NCI-H1694 treated with DMSO at 0.1 percent for 48 hours (cell line): Measurements from ENCODE around the gene ZNF280A.
A peak's percentile ranks its signal among the peaks of the same experiment; 100 is the strongest.
"Not testable (repeated sequence)": the region's sequence is repeated elsewhere in the genome, so short reads cannot be mapped to it uniquely, and the experiment has no call there.

ENCODE experiments used
- DNase-seq: peaks from one replicate; lab custom pipeline; 2025; lab: John Stamatoyannopoulos, UW

Gene ZNF280A

DNA sequence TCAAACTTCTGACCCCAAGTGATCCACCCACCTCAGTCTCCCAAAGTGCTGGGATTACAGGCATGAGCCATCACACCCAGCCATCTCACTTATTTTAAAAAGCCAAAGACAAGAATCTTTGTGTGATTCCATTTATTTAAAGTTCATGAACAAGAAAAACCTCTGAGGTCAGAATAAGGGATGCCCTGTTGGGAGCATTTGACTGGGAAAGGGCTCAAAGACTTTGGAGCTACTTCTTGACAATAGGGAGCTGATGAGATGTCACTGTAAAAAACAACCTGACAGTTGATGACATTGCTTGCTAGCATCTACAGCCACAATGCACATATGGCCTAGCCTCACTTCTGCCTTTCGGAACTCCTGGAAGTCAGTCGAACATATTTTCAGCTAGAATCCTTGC is 6.5 kb downstream of the ZNF280A start:
- DNase-seq: no peak

DNA sequence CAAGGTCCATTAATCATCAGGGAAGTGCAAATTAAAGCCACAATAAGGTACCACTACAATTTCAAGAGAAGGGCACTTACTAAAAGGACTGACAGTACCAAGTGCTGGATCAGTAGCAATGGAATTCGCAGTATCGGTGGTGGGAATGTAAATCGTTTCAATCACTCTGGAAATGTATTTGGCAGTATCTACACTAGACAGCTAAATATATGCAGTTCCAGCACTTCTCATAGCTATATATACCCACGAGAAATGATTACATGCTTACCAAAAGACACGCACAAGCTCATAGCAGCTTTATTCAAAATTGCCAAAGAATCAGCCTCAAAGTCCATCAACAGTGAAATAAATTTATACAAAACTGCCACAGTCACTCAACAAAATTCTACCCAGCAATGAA is 7.1 kb downstream of the ZNF280A start:
- DNase-seq: no peak

GRCh38 chr22:22510833-22511232 is 9.2 kb downstream of the ZNF280A start:
- not testable (repeated sequence) for DNase-seq

- not testable (repeated sequence) for DNase-seq
Measured at GRCh38 chr22:22509912-22510311, 10.2 kb downstream of the ZNF280A start.

- no peak for DNase-seq
Measured at GRCh38 chr22:22508274-22509176, 11.5 kb downstream of the ZNF280A start, which contains the start of gene ZNF280B. TSS of gene ZNF280B (minus strand) at chr22:22508742. CDS start at chr22:22489398, 19,344 bp downstream.

DNA sequence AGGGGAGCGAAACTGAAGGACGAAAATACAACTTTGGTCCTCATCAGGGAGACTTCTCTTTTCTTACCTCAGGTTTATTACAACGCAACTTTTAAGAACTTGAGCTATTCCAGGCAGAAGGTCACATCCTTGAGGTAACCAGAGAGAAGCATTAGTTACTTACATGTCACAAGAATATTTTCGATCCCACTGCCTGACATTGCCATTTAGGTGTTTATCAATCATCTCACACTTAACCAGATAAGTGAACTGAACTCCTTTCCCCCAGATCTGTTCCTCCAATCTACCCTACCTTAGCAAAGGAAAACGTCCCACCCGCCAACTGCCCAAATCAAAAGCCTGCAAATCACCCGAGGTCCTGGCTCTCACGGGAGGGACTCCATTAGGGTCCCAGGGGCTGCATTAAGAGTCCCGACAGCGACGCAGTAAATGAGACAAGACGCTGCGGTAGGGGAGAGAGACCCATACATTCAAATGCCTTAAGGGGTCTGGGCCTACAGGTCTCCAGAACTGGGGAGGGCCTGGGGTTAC is 12.3 kb downstream of the ZNF280A start:
- no peak for DNase-seq

DNA sequence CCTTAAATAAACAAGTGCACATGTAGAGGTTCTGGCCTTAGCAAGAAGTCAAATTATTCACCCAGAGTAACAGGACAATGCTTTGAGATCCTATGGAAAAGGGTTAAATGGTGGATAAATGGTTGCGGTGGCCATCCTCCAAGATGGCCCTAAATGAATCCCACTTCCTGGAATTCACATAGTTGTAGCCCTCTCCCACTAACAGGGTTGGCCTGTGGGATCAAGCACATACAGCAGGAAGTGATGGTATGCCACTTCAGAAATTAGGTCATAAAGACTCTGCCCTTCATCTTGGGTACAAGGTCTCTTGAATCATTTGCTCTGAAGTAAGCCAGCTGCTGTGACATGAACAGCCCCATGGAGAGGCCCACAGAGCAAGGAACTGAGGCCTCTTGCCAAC is 13.3 kb downstream of the ZNF280A start:
- DNase-seq: no peak

- no peak for DNase-seq
Measured at GRCh38 chr22:22498267-22498666, 21.8 kb downstream of the ZNF280A start.

- not testable (repeated sequence) for DNase-seq
Measured at GRCh38 chr22:22491589-22491988, 28.5 kb downstream of the ZNF280A start.

GRCh38 chr22:22488736-22489135 is 31.3 kb downstream of the ZNF280A start:
- no peak for DNase-seq

DNA sequence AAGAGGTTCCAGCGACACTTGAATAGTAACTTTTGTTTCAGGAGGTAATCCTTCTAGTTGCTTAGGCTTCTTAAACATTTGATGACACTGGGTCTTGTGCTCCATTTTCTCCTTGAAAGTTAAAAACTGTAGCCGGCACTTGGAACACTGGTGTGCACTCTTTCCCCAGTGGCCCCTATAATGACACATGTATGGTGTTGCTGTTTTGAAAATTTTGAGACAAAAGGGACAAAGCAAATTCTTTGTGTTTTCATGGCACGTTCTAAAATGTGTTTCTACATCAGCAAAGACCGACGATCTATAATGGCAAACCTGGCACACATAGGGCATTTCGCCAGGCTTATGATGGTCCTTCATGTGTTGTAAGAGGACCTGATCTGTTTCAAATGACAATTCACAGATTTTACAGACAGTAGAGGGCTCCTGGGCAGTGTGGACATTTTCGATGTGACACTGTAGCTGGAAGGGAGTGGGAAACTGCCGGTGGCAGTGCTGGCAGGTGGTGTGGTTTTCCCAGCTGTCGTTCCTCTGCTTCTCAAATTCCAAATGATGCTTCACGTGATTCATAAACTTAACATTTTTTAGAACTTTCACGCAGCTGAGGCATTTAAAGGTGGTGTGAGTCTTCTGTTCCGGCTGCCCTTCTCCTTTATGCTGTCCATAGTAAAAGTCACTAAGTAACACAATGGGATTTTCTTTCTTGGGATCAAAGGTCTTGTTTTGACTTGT is 32.0 kb downstream of the ZNF280A start:
- DNase-seq: peak; percentile 14

DNA sequence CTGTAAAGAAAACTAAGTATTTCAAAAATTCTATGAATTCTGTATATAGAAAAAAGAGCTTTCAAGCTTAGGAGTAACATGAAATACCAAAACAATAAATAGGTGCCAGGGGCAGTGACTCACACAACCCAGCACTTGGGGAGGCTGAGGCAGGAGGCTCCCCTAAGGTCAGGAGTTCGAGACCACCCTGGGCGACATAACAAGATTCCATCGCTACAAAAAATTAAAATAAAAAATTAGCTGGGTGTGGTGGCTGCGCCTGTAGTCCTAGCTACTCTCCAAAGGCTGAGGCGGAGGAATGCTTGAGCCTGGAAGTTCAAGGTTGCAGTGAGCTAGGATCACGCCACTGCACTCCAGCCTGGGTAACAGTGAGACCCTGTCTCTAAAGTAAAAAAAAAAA is 33.0 kb downstream of the ZNF280A start:
- no peak for DNase-seq

DNA sequence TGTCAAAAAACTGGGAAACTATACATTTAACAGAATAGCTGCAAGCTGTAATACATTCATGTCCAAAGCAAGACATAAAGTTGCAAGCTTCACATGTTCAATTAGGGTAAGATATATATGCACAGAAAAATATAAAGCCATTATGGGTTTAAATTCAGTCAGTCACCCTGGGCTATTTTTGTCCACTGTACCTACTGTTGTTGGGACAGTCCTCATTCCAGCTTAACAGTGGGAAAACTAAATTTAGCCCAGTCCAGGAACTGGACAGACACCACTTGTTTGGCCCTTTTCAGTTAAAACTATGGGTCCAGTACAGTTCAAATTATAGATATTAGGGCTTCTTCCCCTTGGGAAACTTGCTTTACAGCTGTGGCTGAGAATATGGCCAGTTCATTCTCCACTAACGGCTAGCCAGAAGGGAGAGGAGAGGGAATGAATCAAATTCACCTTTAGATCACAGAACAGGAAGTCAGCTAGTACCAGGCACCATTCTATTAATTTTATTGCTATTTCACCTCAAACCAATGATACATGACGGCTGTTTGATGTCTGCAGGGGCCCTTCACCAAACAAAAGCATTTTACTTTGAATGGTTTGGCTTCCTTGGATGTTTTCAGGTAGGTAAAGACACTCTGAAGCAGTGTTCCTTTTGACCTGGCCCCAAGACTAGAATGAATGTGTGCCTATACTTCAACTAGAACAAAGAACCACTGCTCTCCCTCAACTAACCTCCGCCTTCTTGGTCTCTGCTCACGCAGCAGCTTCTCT is 33.8 kb downstream of the ZNF280A start:
- no peak for DNase-seq

GRCh38 chr22:22485524-22485923 is 34.5 kb downstream of the ZNF280A start:
- DNase-seq: no peak

DNA sequence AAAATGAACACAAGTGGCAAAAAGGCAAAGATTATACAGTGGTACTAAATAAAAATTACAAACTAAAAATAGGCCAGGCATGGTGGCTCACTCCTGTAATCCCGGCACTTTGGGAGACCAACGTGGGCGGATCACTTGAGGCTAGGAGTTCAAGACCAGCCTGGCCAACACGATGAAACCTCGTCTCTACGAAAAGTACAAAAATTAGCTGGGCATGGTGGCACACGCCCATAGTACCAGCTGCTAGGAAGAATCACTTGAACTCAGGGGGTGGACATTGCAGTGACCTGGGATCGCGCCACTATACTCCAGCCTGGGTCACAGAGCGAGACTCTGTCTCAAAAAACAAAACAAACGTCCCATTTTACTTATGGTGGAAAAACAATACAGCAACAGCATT is 36.0 kb downstream of the ZNF280A start:
- no peak for DNase-seq

GRCh38 chr22:22480940-22481339 is 39.1 kb downstream of the ZNF280A start:
- no peak for DNase-seq

- DNase-seq: no peak
Measured at GRCh38 chr22:22479999-22480532, 40.0 kb downstream of the ZNF280A start.

GRCh38 chr22:22479116-22479515 is 41.0 kb downstream of the ZNF280A start:
- no peak for DNase-seq

- DNase-seq: no peak
Measured at GRCh38 chr22:22478470-22478869, 41.6 kb downstream of the ZNF280A start.

DNA sequence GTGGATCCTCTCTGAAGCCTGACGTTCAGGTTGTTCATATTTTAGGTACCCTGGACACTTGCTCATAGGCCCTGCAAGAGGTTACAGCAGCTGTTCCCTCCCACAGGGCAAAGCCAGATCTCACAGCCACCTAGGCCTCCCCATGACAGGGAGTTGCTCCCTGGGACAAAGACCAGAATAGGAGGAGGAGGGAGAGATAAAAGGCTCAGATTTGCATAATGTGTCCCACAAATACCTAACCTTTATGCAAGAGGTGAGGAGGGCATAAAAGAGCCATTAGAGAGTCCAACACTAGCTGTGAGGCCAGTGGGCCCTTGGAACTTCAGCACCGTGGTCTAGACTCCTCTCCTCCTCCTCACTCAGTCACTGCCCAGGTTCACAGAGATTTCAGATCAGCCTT is 45.3 kb downstream of the ZNF280A start:
- no peak for DNase-seq

GRCh38 chr22:22471104-22471503 is 49.0 kb downstream of the ZNF280A start:
- DNase-seq: not testable (repeated sequence)

DNA sequence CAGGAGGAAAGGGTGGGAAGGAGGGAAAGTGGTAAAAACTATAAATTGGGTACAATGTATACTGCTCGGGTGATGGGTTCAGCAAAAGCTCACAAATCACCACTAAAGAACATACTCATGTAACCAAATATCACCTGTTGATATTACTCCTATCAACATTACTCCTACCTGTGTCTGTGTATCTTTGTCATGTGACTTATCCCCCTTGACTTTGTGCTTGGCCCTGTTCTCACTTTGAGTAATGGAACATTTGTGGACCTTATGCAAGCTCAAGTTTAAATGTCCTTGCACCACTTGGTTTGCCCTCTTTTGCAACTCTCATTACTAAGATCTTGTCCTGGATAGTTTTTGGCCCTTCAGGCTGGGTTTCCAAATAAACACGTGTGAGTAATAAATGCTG is 50.5 kb downstream of the ZNF280A start:
- no peak for DNase-seq
